GM12874 (cell line): ENCODE measurements around the gene CLASP1.

Source experiments
- CTCF ChIP-seq: IDR thresholded peaks from 2 replicates; pipeline ENCODE4 v1.5.1; 2011; ENCODE audit warnings: low read depth, mild to moderate bottlenecking, control low read depth, low read length, moderate library complexity; ENCODE audit not compliant: insufficient read depth

Gene CLASP1

DNA sequence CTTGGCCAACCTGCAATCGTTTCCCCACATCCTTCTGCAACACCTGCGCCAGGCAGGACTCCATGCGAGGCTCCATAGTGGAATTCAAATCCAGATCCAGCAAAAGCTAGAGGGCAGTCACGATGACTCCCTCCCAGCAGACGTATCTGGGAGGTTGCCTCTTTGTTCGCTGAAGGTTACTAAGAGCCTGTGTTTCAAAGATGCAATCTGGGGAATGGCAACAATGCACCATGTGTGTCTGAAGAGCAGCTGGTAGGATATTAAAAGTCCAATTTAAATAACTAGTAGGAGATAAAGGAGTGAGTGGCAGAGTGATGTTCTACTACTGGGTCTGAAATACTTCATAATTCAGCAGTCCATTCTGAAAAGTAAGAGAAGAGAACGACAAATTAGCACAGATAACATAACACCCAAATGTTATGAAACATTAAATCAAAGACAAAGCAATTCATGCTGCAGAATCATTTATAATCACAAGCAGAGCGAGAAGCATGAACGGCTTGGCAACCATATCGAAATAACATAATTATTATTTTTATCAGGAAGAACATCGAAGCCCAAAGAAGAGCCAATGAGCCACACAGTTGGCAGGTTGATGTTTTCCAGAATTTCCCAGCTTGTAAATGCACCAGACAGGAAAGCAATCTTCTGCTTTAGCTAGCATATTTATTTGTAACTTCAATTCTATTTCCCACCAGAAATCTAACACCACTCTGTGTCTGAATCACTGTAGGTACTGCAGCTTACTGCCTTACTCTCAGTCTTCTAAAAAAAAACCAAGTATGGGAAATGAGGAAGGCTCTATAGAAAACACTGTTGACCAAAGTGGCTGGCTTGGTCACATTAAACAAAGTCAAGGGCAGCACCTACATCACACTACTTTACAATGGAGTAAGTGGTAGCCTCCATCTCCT lies 43.2 kb downstream of the CLASP1 start:
- TF ChIP-seq CTCF, result no peak

DNA sequence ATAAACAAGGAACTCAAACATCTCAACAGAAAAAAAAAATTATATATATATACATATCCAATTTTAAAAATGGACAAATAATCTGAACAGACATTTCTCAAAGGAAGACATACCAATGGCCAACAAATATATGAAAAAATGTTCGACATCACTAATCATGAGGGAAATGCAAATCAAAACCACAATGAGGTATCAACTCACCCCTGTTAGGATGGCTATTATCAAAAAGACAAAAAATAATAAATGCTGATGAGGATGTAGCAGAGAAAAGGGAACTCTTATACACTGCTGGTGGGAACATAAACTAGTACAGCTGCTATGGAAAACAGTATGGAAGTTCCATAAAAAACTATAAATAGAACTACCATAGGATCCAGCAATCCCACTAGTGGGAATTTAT lies 46.1 kb downstream of the CLASP1 start:
- TF ChIP-seq CTCF, result no peak

DNA sequence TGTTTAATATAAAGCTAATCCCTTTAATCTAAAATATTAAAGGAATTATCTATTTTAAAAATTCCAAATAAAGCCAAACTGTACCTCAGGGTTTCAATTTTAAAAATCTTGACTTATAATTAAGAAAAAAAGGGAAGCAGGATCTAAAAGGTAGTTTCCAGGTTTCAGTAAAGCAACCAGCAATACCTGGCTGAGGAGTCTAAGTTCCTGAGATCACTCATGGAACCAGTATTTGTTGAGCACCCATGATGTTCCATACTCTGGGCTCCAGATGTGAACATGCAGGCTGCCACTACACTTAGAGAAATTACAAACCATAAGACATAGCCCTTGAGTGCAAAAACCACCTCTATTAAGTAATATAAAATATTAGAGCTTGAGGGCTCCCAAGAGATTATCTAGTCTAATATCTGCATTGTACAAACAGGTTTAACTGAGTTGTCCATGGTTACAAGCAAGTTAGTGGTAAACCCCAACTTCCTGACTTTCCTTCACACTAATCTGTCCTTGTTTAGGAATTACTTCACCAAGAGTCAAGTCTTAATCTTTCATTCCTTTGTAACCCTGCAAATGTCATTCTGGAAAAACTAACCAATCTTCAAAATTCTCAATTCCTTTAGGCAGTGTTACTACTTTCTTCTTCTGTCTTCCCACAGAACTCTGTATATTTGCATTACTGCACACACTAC lies 49.2 kb downstream of the CLASP1 start:
- TF ChIP-seq CTCF, result no peak

- TF ChIP-seq CTCF, result no peak
These were observed 51.2 kb downstream of the CLASP1 start for GRCh38 chr2:121598087-121598486.

- TF ChIP-seq CTCF, result peak; percentile 32; the same call in 1 of the 2 replicates
These were observed 52.8 kb downstream of the CLASP1 start for GRCh38 chr2:121596221-121597080.

DNA sequence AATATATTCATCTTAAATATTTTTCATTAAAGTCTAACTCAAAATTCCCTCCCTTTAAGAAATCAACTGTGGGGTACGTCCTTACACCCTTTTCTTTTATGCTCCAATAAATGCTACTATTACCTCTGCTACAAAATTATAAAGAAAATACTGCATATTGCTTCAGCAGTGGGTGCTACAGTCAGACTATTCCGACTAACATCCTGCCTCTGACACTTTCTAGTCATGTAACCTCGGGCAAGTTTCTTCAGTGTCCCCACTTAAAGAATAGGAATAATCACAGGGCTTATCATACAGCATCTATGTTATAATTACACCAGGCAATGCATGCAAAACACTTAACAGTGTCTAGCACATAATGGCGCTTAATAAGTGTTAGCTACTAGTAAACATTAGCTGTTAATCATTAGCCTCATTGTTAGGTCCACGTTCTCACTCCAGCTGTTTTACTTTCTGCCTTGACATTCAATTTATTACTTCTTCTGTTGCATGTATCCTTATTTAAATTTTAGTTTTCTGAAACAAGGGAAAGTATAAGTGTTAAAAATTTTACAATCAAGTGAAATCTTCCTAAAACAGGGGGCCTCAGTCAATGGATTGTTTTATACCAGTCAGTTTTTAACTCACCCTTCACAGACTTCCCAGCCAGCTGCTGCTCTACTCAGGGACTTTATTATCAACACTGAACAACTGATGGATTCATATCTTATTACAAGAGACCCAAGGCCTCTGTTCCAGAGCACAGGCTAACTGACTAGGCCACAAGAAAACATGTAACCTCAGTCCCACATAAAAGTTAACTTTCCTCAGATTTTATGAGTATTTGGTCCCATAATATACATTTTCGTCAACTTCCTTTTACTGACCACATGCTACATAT lies 54.0 kb downstream of the CLASP1 start:
- TF ChIP-seq CTCF, result no peak
